ENCODE results near the gene ANO10.

DNA sequence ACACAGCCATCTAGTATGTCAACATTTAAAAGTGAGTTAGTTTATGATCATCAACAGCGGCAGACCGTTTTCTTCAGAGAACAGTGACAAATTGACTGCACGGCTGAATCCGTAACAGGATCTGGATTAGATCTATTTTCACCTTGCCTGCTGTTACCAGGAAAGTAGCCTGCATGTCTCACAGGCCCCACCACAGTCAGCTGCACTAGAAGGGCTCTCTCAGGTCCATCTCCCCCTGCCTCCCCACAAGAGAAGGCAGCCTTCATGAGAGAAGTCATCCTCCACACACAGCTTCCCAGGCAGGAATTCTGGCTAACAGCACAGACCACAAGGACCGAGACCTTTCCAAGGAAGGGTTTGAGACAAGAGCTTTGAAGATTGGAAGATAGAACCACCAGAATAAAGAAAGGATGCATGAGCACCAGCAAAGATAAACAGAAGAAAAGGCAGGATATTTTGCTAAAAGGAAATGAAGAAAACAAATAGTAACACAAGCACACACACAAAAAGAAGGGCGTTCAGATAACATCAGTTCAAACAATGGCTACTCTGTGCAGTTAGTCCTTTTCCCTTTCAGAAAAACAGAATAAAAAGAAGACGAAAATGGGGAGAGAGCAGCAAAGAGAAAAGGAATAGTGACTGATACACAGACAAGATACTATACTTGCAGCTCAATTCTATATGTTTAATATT, 208.0 kb downstream of the ANO10 start:
- TF ChIP-seq CTCF (IDR thresholded peaks at IDR 0.05; ENCODE audit: low read length) (no peak), EZH2 (IDR thresholded peaks at IDR 0.05; ENCODE audit: borderline replicate concordance, low read length) (no peak)

All from OCI-LY1 (cell line).